Naive thymus-derived CD4-positive, alpha-beta T cell (primary cell): ENCODE results near the gene PTPN5. TPM values are rescaled to one million over a fixed set of nuclear protein-coding genes. Genes with fewer than 3 reads are reported as not detected.

Source experiments
- ATAC-seq: fragments of 150-1000 bp; cut with Tn5 transposase; 2 replicates; pipeline ENCODE4 v1.10.0; 2021; ENCODE audit warnings: mild to moderate bottlenecking, moderate library complexity
- CTCF ChIA-PET: fragments of 350-600 bp; sonication (Branson Sonifier 250); formaldehyde crosslinking; loops from one replicate; lab custom pipeline; 2021; ENCODE audit warnings: antibody characterized with exemption; lab: Charles Lee
- POLR2A ChIA-PET: fragments of 350-600 bp; sonication (Branson Sonifier 250); formaldehyde crosslinking; loops from one replicate; lab custom pipeline; 2021; ENCODE audit warnings: antibody characterized with exemption, inconsistent platforms; lab: Charles Lee
- DNase-seq, 9 donors: peaks; one replicate each; pipeline versions ENCODE4 v3.0.0 to v3.0.0-alpha.2; 2020 to 2022; ENCODE audit warnings: mixed read lengths in 1 of 9
- H3K27ac ChIP-seq: one replicate; pipeline ENCODE4 v1.7.0; 2013; ENCODE audit warnings: mild to moderate bottlenecking, low read depth, low read length, moderate library complexity
- H3K27me3 ChIP-seq, 2 donors: one replicate each; pipeline ENCODE4 v1.7.0; 2013; ENCODE audit warnings: low read length in 2 of 2, mild to moderate bottlenecking in 2 of 2, moderate library complexity in 2 of 2; ENCODE audit not compliant: control insufficient read depth in 2 of 2, insufficient read depth in 2 of 2
- H3K36me3 ChIP-seq, 3 experiments: 1 replicate in 2 of 3; 2 replicates in 1 of 3; pipeline ENCODE4 v1.7.0; 2013; ENCODE audit warnings: low read length in 3 of 3, mild to moderate bottlenecking in 3 of 3, moderate library complexity in 1 of 3; ENCODE audit not compliant: insufficient read depth in 3 of 3, control insufficient read depth in 2 of 3
- H3K4me1 ChIP-seq, 2 donors: one replicate each; pipeline ENCODE4 v1.7.0; 2013; ENCODE audit warnings: low read length in 2 of 2, mild to moderate bottlenecking in 2 of 2, moderate library complexity in 1 of 2; ENCODE audit not compliant: control insufficient read depth in 2 of 2, insufficient read depth in 2 of 2
- H3K4me3 ChIP-seq: 2 replicates; pipeline ENCODE4 v1.7.0; 2013; ENCODE audit warnings: mild to moderate bottlenecking, low read length
- H3K9me3 ChIP-seq, 3 experiments: 1 replicate in 2 of 3; 2 replicates in 1 of 3; pipeline ENCODE4 v1.7.0; 2013; ENCODE audit warnings: low read length in 3 of 3; ENCODE audit not compliant: control insufficient read depth in 2 of 3
- H3K27ac Mint-ChIP-seq, 9 donors: one replicate each; pipeline ENCODE4 v1.8.0; 2020 to 2022; ENCODE audit warnings: mixed read lengths in 9 of 9, mild to moderate bottlenecking in 8 of 9, moderate library complexity in 5 of 9, inconsistent platforms in 2 of 9
- H3K27me3 Mint-ChIP-seq, 5 donors: one replicate each; pipeline ENCODE4 v1.8.0; 2021 to 2022; ENCODE audit warnings: mixed read lengths in 5 of 5, mild to moderate bottlenecking in 1 of 5
- H3K36me3 Mint-ChIP-seq, 5 donors: one replicate each; pipeline ENCODE4 v1.8.0; 2020 to 2022; ENCODE audit warnings: mixed read lengths in 5 of 5, mild to moderate bottlenecking in 3 of 5, inconsistent platforms in 1 of 5
- H3K4me1 Mint-ChIP-seq, 7 donors: one replicate each; pipeline ENCODE4 v1.8.0; 2020 to 2022; ENCODE audit warnings: mixed read lengths in 7 of 7, mild to moderate bottlenecking in 3 of 7, inconsistent platforms in 1 of 7
- H3K4me3 Mint-ChIP-seq, 10 donors: one replicate each; pipeline ENCODE4 v1.8.0; 2020 to 2022; ENCODE audit warnings: mild to moderate bottlenecking in 10 of 10, mixed read lengths in 10 of 10, moderate library complexity in 6 of 10, inconsistent platforms in 2 of 10
- H3K9me3 Mint-ChIP-seq, 11 donors: one replicate each; pipeline ENCODE4 v1.8.0; 2020 to 2022; ENCODE audit warnings: mixed read lengths in 11 of 11, mild to moderate bottlenecking in 4 of 11, inconsistent platforms in 1 of 11, moderate library complexity in 1 of 11
- intact Hi-C, 2 donors: fragments of 100-400 bp; cut with micrococcal nuclease; formaldehyde crosslinking; loops; one replicate each; pipeline ENCODE4 v1.15.1; 2023
- polyA plus RNA-seq, 2 donors: library from polyadenylated mRNA; unstranded; fragments of 300-500 nt; fragmentation: Illumina TruSeq; gene quantifications; one replicate each; pipeline ENCODE4 v1.2.3, GENCODE V29; 2021
- total RNA-seq, 6 experiments: library from RNA in 5 of 6; stranded (reverse) in 5 of 6; gene quantifications; 1 replicate in 5 of 6; 2 replicates in 1 of 6; pipeline ENCODE4 v1.2.3 and lab custom pipeline; 2021 to 2026

The PTPN5 gene
- total and polyA plus RNA-seq, 7 experiments from 2014 or later: not detected

DNA sequence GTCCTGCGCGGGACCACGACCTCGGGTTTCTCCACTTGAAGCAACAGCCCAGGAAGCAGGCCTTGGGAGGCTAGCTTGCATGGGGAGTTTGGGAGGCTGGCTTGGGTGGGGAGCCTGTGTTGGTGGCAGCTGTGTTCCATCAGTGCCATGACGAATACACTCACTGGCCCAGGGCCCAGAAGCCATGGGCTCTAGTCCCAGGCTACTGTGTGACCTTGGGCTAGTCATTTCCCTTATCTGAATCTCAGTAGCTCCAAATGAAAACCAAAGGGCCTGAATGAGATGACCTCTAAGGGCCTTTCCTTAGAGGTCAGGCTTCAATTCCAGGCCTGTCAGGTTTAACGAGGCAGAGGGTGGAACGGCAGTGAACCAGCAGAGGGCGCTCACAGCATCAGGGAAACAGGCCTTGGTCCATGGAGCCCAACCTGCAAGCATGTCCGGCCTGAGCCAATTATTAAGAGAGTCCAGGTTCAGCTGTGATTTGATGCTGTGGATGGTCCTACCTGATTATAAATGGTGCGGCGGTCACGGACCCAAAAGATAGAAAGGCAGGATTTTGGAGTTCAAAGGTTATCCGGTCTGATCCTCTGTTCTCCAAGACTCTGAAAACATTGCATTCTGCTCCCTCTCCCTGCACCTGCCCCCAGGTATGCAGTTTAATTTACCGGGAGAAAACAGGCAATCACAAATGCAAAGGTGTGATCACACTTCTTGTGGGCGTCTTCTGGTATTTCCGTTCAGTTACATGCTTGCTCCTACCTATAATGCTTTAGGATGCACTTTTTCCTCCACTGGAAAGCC, 15.9 kb downstream of the PTPN5 start:
- Histone ChIP-seq H3K36me3 (no peaks in the 10 kb centered on the region), H3K27me3 (no peaks in the 10 kb centered on the region), H3K4me3 (no peak overlapping the region), H3K4me1 (no peaks in the 10 kb centered on the region), H3K9me3 (no peaks in the 10 kb centered on the region), H3K27ac (no peak overlapping the region)
- H3K27me3 Mint-ChIP-seq: peaks cover 3 to 18% (median 7%) of the 10 kb centered on the region in 5 donors
- CTCF ChIA-PET: interaction anchor here (1.0 kb wide), 1 partner anchor 8 kb away, joined by 3 read pairs; no protein-coding TSS in a partner anchor
- no peak overlapping the region for H3K4me3 Mint-ChIP-seq
- peaks cover 0 to 6% (median 0%) of the 10 kb centered on the region in 5 donors for H3K36me3 Mint-ChIP-seq
- POLR2A ChIA-PET: no interaction called here
- no peak for ATAC-seq
- H3K9me3 Mint-ChIP-seq: peaks cover 0 to 12% (median 4%) of the 10 kb centered on the region in 11 donors
- DNase-seq: peak in 4 of 9 donors; percentile 6 to 60 (median 16)
- no peak overlapping the region for H3K27ac Mint-ChIP-seq
- intact Hi-C loops: loop anchor here in 1 of 2 donors (1.0 kb wide), 1 partner anchor 27 kb away; no protein-coding TSS in a partner anchor
- peaks cover 7 to 23% (median 9%) of the 10 kb centered on the region in 7 donors for H3K4me1 Mint-ChIP-seq

DNA sequence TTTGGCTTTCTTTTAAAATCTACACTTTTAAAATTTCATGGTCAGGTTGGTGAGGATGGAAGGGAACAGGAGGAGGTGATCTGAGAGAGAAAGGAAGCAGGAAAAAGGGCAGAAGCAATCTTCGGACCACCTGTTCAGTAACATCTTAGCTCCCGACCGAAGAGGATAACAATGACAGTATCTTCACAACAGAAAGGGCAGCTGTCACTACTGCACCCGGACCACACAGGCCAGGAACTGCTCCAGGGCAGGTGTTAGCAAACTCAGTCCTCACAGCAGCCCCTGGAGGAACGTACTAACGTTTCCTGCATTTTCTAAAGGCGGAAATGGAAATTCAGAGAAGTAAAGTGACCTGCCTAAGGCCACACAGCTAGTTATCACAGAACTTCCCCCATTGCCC, 16.8 kb downstream of the PTPN5 start:
- no peaks in the 10 kb centered on the region for H3K36me3 ChIP-seq
- H3K4me3 ChIP-seq: no peak overlapping the region
- H3K27me3 ChIP-seq: no peaks in the 10 kb centered on the region
- no peak overlapping the region for H3K27ac ChIP-seq
- H3K36me3 Mint-ChIP-seq: peaks cover 0 to 6% (median 0%) of the 10 kb centered on the region in 5 donors
- peaks cover 0 to 12% (median 4%) of the 10 kb centered on the region in 11 donors for H3K9me3 Mint-ChIP-seq
- H3K27ac Mint-ChIP-seq: no peak overlapping the region
- intact Hi-C loops: loop anchor here in 1 of 2 donors (1.0 kb wide), 1 partner anchor 28 kb away; no protein-coding TSS in a partner anchor
- ChIA-PET POLR2A (no interaction called here), CTCF (no interaction called here)
- H3K4me1 Mint-ChIP-seq: peaks cover 6 to 23% (median 9%) of the 10 kb centered on the region in 7 donors
- no peaks in the 10 kb centered on the region for H3K4me1 ChIP-seq
- ATAC-seq (no peak), DNase-seq (no peak)
- no peaks in the 10 kb centered on the region for H3K9me3 ChIP-seq
- H3K4me3 Mint-ChIP-seq: no peak overlapping the region
- H3K27me3 Mint-ChIP-seq: peaks cover 3 to 18% (median 7%) of the 10 kb centered on the region in 5 donors

DNA sequence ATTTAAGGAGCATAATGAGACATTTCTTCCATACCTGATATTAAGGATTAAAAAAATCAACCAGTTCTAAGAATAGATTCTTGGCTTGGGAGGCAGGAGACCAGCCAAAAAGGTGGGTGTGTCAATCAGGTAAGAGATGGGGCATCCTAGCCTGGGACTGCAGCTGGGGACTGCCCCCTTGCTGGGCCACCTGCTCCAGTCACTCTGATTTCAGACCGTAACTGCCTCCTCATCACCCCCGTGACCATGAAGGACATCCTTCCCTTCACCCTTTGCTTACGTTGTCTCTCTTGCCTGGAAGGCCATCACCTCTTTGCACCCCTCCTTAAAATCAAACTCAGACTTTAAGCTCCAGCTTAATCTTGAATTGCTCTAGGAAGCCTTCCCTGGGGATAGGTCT, 17.9 kb downstream of the PTPN5 start:
- Mint-ChIP-seq H3K27me3 (peaks cover 3 to 18% (median 7%) of the 10 kb centered on the region in 5 donors), H3K4me1 (peaks cover 4 to 26% (median 5%) of the 10 kb centered on the region in 7 donors), H3K4me3 (no peak overlapping the region), H3K9me3 (peaks cover 0 to 9% (median 4%) of the 10 kb centered on the region in 11 donors), H3K36me3 (peaks cover 0 to 5% (median 0%) of the 10 kb centered on the region in 5 donors), H3K27ac (no peak overlapping the region)
- POLR2A ChIA-PET: no interaction called here
- CTCF ChIA-PET: interaction anchor here (0.6 kb wide), 1 partner anchor 537 kb away, joined by 4 read pairs; no protein-coding TSS in a partner anchor
- no peaks in the 10 kb centered on the region for H3K9me3 ChIP-seq
- intact Hi-C loops: no loop called here
- no peak for ATAC-seq
- no peak overlapping the region for H3K27ac ChIP-seq
- no peaks in the 10 kb centered on the region for H3K36me3 ChIP-seq
- no peaks in the 10 kb centered on the region for H3K4me1 ChIP-seq
- H3K4me3 ChIP-seq: no peak overlapping the region
- H3K27me3 ChIP-seq: no peaks in the 10 kb centered on the region
- no peak for DNase-seq

DNA sequence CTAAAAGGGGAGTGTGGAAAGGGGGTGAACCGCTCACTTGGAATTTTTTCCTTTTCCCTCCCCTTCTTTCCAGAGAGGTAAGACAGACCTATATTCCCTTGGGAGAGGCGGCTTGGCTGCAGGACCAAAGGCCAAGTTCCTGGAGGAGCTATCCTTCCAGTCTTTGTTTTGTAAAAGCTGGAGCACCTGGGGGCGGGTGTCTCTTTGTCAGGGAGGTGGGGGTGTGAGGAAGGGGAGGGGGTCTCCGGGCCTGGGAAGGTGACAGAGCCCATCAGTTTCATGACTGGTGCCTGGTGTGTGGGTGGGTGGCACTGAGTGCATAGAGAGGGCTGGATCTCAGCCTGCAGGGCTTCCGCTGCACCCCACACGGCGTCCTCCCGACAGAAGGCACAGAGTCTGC, 18.5 kb downstream of the PTPN5 start:
- Histone ChIP-seq H3K4me1 (no peaks in the 10 kb centered on the region), H3K27ac (no peak overlapping the region), H3K27me3 (no peaks in the 10 kb centered on the region), H3K4me3 (no peak overlapping the region), H3K9me3 (no peaks in the 10 kb centered on the region), H3K36me3 (no peaks in the 10 kb centered on the region)
- POLR2A ChIA-PET: no interaction called here
- peaks cover 0 to 26% (median 0%) of the 10 kb centered on the region in 7 donors for H3K4me1 Mint-ChIP-seq
- peaks cover 0 to 2% (median 0%) of the 10 kb centered on the region in 5 donors for H3K36me3 Mint-ChIP-seq
- no peak for DNase-seq
- no peak overlapping the region for H3K27ac Mint-ChIP-seq
- H3K9me3 Mint-ChIP-seq: peaks cover 0 to 4% (median 0%) of the 10 kb centered on the region in 11 donors
- intact Hi-C loops: no loop called here
- peaks cover 3 to 18% (median 7%) of the 10 kb centered on the region in 5 donors for H3K27me3 Mint-ChIP-seq
- no peak for ATAC-seq
- H3K4me3 Mint-ChIP-seq: no peak overlapping the region
- CTCF ChIA-PET: interaction anchor here (0.6 kb wide), 1 partner anchor 536 kb away, joined by 4 read pairs; no protein-coding TSS in a partner anchor

DNA sequence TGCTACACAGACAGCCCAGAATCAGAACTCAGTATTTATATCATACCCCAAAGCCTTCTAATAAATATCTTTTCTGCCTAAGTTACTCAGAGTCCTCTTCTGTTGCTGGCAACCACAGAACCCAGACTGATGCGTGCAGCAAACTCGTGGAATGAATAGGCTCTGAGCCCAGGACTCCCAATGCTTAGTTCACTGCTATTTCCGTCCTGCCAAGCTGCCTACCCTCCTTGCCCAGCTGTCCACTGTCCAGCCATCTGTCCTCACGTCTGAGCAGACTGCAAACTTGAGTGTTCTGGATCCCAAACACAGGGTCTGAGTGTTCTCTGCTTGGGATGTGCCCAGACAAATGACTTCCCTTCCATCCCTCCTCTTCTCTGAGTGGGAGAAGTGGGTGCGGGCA, 19.4 kb downstream of the PTPN5 start:
- no peaks in the 10 kb centered on the region for H3K27me3 ChIP-seq
- ChIA-PET POLR2A (no interaction called here), CTCF (no interaction called here)
- Mint-ChIP-seq H3K27me3 (peaks cover 4 to 18% (median 9%) of the 10 kb centered on the region in 5 donors), H3K4me1 (peaks cover 0 to 26% (median 0%) of the 10 kb centered on the region in 7 donors), H3K27ac (no peak overlapping the region), H3K9me3 (no peaks in the 10 kb centered on the region), H3K4me3 (no peak overlapping the region), H3K36me3 (no peaks in the 10 kb centered on the region)
- H3K4me3 ChIP-seq: no peak overlapping the region
- ATAC-seq: no peak
- H3K9me3 ChIP-seq: no peaks in the 10 kb centered on the region
- H3K36me3 ChIP-seq: no peaks in the 10 kb centered on the region
- DNase-seq: no peak
- no peaks in the 10 kb centered on the region for H3K4me1 ChIP-seq
- intact Hi-C loops: no loop called here
- no peak overlapping the region for H3K27ac ChIP-seq

DNA sequence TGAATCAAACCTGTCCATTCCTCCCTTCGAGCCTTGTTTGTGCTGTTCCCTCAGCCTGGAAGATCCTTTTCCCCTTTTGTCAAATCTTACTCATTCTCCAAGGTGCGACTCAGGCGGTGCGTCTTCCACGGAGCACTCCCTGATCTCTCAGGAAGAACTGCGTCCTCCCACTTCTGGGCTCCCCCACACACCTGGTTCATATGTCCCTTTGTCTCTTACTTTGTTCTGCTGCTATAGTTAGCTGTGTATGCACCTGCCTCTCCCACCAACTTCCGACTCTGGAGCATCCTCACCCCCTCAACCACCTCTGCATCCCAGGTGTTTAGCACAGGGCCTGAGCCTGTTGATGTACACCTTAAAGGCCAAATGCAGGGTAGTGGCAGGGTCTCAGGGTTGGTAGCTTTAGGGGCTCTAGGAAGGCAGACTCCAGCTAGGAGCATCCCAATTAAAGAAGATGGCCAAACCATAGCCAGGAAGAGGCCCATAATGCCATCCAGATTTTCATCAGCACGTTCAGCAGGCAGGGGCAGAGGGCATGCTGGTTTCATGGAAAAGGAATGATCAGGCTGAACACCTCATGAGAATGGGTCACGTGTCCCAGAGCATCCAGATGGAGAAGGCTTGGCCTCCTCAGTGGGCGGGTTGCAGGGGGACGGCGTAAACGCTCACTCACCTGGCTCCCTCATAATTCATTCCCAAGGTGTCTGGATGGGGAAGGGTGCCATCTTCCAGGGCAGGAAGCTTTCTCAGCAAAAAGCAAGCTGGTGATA, 20.1 kb downstream of the PTPN5 start:
- Mint-ChIP-seq H3K9me3 (no peaks in the 10 kb centered on the region), H3K4me1 (peaks cover 0 to 26% (median 0%) of the 10 kb centered on the region in 7 donors), H3K4me3 (peak overlapping the region in 1 of 10 donors; percentile 26), H3K27me3 (peaks cover 4 to 18% (median 10%) of the 10 kb centered on the region in 5 donors), H3K27ac (no peak overlapping the region), H3K36me3 (no peaks in the 10 kb centered on the region)
- ChIA-PET CTCF (no interaction called here), POLR2A (no interaction called here)
- intact Hi-C loops: no loop called here
- DNase-seq (no peak), ATAC-seq (no peak)
- H3K4me3 ChIP-seq: no peak overlapping the region
- H3K36me3 ChIP-seq: no peaks in the 10 kb centered on the region
- H3K9me3 ChIP-seq: no peaks in the 10 kb centered on the region
- H3K27ac ChIP-seq: no peak overlapping the region
- no peaks in the 10 kb centered on the region for H3K4me1 ChIP-seq
- H3K27me3 ChIP-seq: no peaks in the 10 kb centered on the region
